Ovary (tissue), 9 donors: Measurements from ENCODE around the gene NCOA1. TPM values are rescaled to one million over a fixed set of nuclear protein-coding genes. Genes with fewer than 3 reads are reported as not detected.

Experiments
- DNase-seq, 5 donors: peaks; one replicate each; pipeline ENCODE4 v3.0.0-alpha.2; 2019 to 2020
- H3K27ac ChIP-seq, 2 donors: fragments of 200-600 bp; one replicate each; pipeline versions ENCODE4 v1.5.1 to v1.8.0; 2019 to 2022
- H3K27me3 ChIP-seq: fragments of 200-600 bp; one replicate; pipeline ENCODE4 v1.8.0; 2022
- H3K36me3 ChIP-seq: fragments of 200-600 bp; sonication (generic); one replicate; pipeline ENCODE4 v1.5.1; 2019
- H3K4me1 ChIP-seq: one replicate; pipeline ENCODE4 v1.8.1; 2013; ENCODE audit warnings: mild to moderate bottlenecking, moderate library complexity; ENCODE audit not compliant: insufficient read depth
- H3K4me3 ChIP-seq: fragments of 200-600 bp; sonication (generic); one replicate; pipeline ENCODE4 v1.5.1; 2017
- H3K9me3 ChIP-seq, 2 donors: fragments of 200-600 bp in 1 of 2; sonication (generic) in 1 of 2; one replicate each; pipeline versions ENCODE4 v1.5.1 to v1.8.1; 2013 to 2019; ENCODE audit warnings: mild to moderate bottlenecking in 1 of 2, moderate library complexity in 1 of 2
- CTCF ChIP-seq, 3 donors: fragments of 450-650 bp in 2 of 3; fragments of 200-600 bp in 1 of 3; IDR thresholded peaks; one replicate each; pipeline versions ENCODE4 v1.5.1 to v1.8.0; 2016 to 2022; ENCODE audit warnings: antibody characterized with exemption in 3 of 3, mild to moderate bottlenecking in 1 of 3
- EP300 ChIP-seq: sonication (generic); formaldehyde crosslinking; IDR thresholded peaks from one replicate; pipeline ENCODE4 v1.6.1; 2017; ENCODE audit warnings: antibody characterized with exemption
- POLR2A ChIP-seq: fragments of 450-650 bp; IDR thresholded peaks from one replicate; pipeline ENCODE4 v1.6.1; 2017; ENCODE audit warnings: antibody characterized with exemption, mild to moderate bottlenecking, moderate library complexity
- WGBS, 3 donors: extraction: QIAGEN DNeasy Blood & Tissue Kit in 1 of 3; methylation state at CpG; one replicate each; pipeline versions ENCODE4 v1.1.5 to v1.1.7; 2013 to 2017; 5-methylcytosine and 5-hydroxymethylcytosine counted together
- intact Hi-C, 4 donors: fragments of 100-400 bp; cut with DNase I; formaldehyde crosslinking; loops; one replicate each; pipeline versions ENCODE4 v1.11.0 to v1.15.1; 2022 to 2023
- polyA plus RNA-seq, 2 donors: library from polyadenylated mRNA; stranded (reverse); fragments of 200-250 nt in 1 of 2; fragments of 350-450 nt in 1 of 2; fragmentation: Illumina TruSeq in 1 of 2; extraction: RNeasy Lipid Tissue Mini Kit (QIAGEN cat#74804) in 1 of 2; gene quantifications; one replicate each; pipeline ENCODE4 v1.2.3, GENCODE V29; 2013 to 2014
- total RNA-seq, 7 donors: library from RNA; depleted of rRNA in 2 of 7; stranded (reverse); fragments of >200 nt in 2 of 7; fragmentation: NEBNext Ultra II Directional in 3 of 7; extraction: Animal tissue kit (Norgen Biotek cat#: 25700) in 3 of 7; gene quantifications; one replicate each; pipeline versions ENCODE4 v1.1.0 to v1.2.4, GENCODE V29; 2016 to 2023
- donor health status: DM: no; HTN: no; CAD: no; lungs with moderate emphysema.
- donor health status: DM: no; HTN: no; CAD: no.
- donor health status: Bipolar disorder and iron deficiency.
- donor health status: DM: yes; HTN: yes; CAD: no.
- donor health status: DM: no; HTN: no; CAD: no.
- donor health status: DM: yes; HTN: yes; CAD: no.

The NCOA1 gene
- total and polyA plus RNA-seq, 9 donors = 20.2 to 69.0 (median 57.3) TPM

GRCh38 chr2:24740142-24740541 lies 249.1 kb downstream of the NCOA1 start:
- Histone ChIP-seq H3K4me3 (no peak overlapping the region), H3K36me3 (no peaks in the 10 kb centered on the region), H3K9me3 (no peaks in the 10 kb centered on the region), H3K27ac (no peak overlapping the region), H3K27me3 (no peaks in the 10 kb centered on the region), H3K4me1 (no peaks in the 10 kb centered on the region)
- no peak for TF ChIP-seq EP300
- TF ChIP-seq POLR2A = no peak
- 74 to 79% (median 76%) methylated on average over 1 of the region's 1 CpG for WGBS, 3 donors
- DNase-seq = no peak
- intact Hi-C loops = no loop called here

- H3K36me3 ChIP-seq = no peaks in the 10 kb centered on the region
- H3K4me3 ChIP-seq = no peak overlapping the region
- no peak for TF ChIP-seq EP300
- no peak for TF ChIP-seq CTCF (IDR thresholded peaks at IDR 0.05)
- TF ChIP-seq POLR2A = no peak
- WGBS, 3 donors = 75 to 84% (median 78%) methylated on average over 1 of the region's 1 CpG
- H3K27ac ChIP-seq = no peak overlapping the region
- H3K9me3 ChIP-seq = no peaks in the 10 kb centered on the region
- no peaks in the 10 kb centered on the region for H3K4me1 ChIP-seq
- no peak for DNase-seq
- intact Hi-C loops = no loop called here
- no peaks in the 10 kb centered on the region for H3K27me3 ChIP-seq
Measured at GRCh38 chr2:24742730-24743129, 251.7 kb downstream of the NCOA1 start.

GRCh38 chr2:24743924-24744323 lies 252.9 kb downstream of the NCOA1 start:
- TF ChIP-seq EP300 (no peak), POLR2A (no peak), CTCF (IDR thresholded peaks at IDR 0.05) (no peak)
- Histone ChIP-seq H3K27ac (no peak overlapping the region), H3K9me3 (no peaks in the 10 kb centered on the region), H3K27me3 (no peaks in the 10 kb centered on the region), H3K4me1 (no peaks in the 10 kb centered on the region), H3K4me3 (no peak overlapping the region), H3K36me3 (no peaks in the 10 kb centered on the region)
- DNase-seq = no peak
- intact Hi-C loops = no loop called here
- 75 to 79% (median 77%) methylated on average over 3 of the region's 3 CpGs for WGBS, 3 donors

GRCh38 chr2:24744356-24744755 lies 253.3 kb downstream of the NCOA1 start:
- no peak overlapping the region for H3K4me3 ChIP-seq
- H3K27me3 ChIP-seq = no peaks in the 10 kb centered on the region
- H3K9me3 ChIP-seq = no peaks in the 10 kb centered on the region
- intact Hi-C loops = no loop called here
- no peaks in the 10 kb centered on the region for H3K4me1 ChIP-seq
- no peak for TF ChIP-seq EP300
- no peak for TF ChIP-seq POLR2A
- no peak for TF ChIP-seq CTCF (IDR thresholded peaks at IDR 0.05)
- DNase-seq = no peak
- no peaks in the 10 kb centered on the region for H3K36me3 ChIP-seq
- WGBS, 3 donors = 37 to 58% (median 46%) methylated on average over 1 of the region's 1 CpG
- H3K27ac ChIP-seq = no peak overlapping the region

GRCh38 chr2:24745825-24746224 lies 254.8 kb downstream of the NCOA1 start:
- no peaks in the 10 kb centered on the region for H3K36me3 ChIP-seq
- 86 to 90% (median 89%) methylated on average over 2 of the region's 2 CpGs for WGBS, 3 donors
- no peak overlapping the region for H3K4me3 ChIP-seq
- no peak for DNase-seq
- no peak for TF ChIP-seq CTCF (IDR thresholded peaks at IDR 0.05)
- no peak for TF ChIP-seq POLR2A
- no peaks in the 10 kb centered on the region for H3K9me3 ChIP-seq
- H3K27me3 ChIP-seq = no peaks in the 10 kb centered on the region
- H3K27ac ChIP-seq = no peak overlapping the region
- intact Hi-C loops = no loop called here
- no peaks in the 10 kb centered on the region for H3K4me1 ChIP-seq
